ENCODE data around the gene BCLAF1. TPM values are rescaled to one million over a fixed set of nuclear protein-coding genes. Genes with fewer than 3 reads are reported as not detected.

BCLAF1 gene
- total and polyA plus RNA-seq, 9 of the 15 experiments (the other 6 are each of a cell fraction or from before 2014, with no cell fraction given) = 65.4 to 286 (median 165) TPM

GRCh38 chr6:136288566-136289326, 900 bp downstream of the BCLAF1 start (continued):
- peak; percentile 87 for TF ChIP-seq MXI1 (IDR thresholded peaks at IDR 0.05; ENCODE audit: low read depth, low read length)
- TF ChIP-seq MLLT1 (IDR thresholded peaks at IDR 0.05) = peak in 1 of 2 experiments; percentile 65; a peak in 2 of 4 replicates
- peak; percentile 21; the same call in 1 of the 2 replicates for TF ChIP-seq NFATC3 (IDR thresholded peaks at IDR 0.05)
- TF ChIP-seq STAG1 (CRISPR knock-in tag; IDR thresholded peaks at IDR 0.05; ENCODE audit: borderline replicate concordance) = no peak
- peak; percentile 75; the same call in 1 of the 2 replicates for TF ChIP-seq LARP7 (IDR thresholded peaks at IDR 0.05)
- TF ChIP-seq ZNF707 (CRISPR knock-in tag; conservative IDR thresholded peaks at IDR 0.05) = no peak
- no peak for TF ChIP-seq SIX5 (IDR thresholded peaks at IDR 0.05; ENCODE audit: borderline replicate concordance in 1 of 2, insufficient read depth in 1 of 2, low read depth in 1 of 2, low read length in 2 of 2)
- TF ChIP-seq BHLHE40 (IDR thresholded peaks at IDR 0.05; ENCODE audit: low read length) = peak; percentile 31; the same call in 1 of the 2 replicates
- TF ChIP-seq XRCC5 (IDR thresholded peaks at IDR 0.05; ENCODE audit: low read depth, low read length) = no peak; the same call in 1 of the 2 replicates
- TF ChIP-seq KAT7 (CRISPR knock-in tag; IDR thresholded peaks at IDR 0.05; ENCODE audit: borderline replicate concordance) = peak; percentile 92
- TF ChIP-seq SRSF3 (IDR thresholded peaks at IDR 0.05; ENCODE audit: insufficient read depth, low read length) = no peak
- TF ChIP-seq, protein P1, sequence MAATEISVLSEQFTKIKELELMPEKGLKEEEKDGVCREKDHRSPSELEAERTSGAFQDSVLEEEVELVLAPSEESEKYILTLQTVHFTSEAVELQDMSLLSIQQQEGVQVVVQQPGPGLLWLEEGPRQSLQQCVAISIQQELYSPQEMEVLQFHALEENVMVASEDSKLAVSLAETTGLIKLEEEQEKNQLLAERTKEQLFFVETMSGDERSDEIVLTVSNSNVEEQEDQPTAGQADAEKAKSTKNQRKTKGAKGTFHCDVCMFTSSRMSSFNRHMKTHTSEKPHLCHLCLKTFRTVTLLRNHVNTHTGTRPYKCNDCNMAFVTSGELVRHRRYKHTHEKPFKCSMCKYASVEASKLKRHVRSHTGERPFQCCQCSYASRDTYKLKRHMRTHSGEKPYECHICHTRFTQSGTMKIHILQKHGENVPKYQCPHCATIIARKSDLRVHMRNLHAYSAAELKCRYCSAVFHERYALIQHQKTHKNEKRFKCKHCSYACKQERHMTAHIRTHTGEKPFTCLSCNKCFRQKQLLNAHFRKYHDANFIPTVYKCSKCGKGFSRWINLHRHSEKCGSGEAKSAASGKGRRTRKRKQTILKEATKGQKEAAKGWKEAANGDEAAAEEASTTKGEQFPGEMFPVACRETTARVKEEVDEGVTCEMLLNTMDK (IDR thresholded peaks at IDR 0.05; ENCODE audit: borderline replicate concordance, insufficient read depth, low read depth, low read length, poor library complexity, severe bottlenecking) = peak; percentile 13
- TF ChIP-seq ILF3 (IDR thresholded peaks at IDR 0.05; ENCODE audit: borderline replicate concordance) = no peak
- TF ChIP-seq NR4A1 (CRISPR knock-in tag; IDR thresholded peaks at IDR 0.05) = 0 out of 2 replicates have a peak, but pooled peaks have one; percentile 61
- no peak for TF ChIP-seq NR4A1 (tag; IDR thresholded peaks at IDR 0.05)
- TF ChIP-seq FOXK1 (CRISPR knock-in tag; IDR thresholded peaks at IDR 0.05; ENCODE audit: borderline replicate concordance) = 0 out of 2 replicates have a peak, but pooled peaks have one; percentile 49
- TF ChIP-seq ZBTB33 (CRISPR knock-in tag; IDR thresholded peaks at IDR 0.05) = 0 out of 2 replicates have a peak, but pooled peaks have one; percentile 1
- TF ChIP-seq, protein P2, sequence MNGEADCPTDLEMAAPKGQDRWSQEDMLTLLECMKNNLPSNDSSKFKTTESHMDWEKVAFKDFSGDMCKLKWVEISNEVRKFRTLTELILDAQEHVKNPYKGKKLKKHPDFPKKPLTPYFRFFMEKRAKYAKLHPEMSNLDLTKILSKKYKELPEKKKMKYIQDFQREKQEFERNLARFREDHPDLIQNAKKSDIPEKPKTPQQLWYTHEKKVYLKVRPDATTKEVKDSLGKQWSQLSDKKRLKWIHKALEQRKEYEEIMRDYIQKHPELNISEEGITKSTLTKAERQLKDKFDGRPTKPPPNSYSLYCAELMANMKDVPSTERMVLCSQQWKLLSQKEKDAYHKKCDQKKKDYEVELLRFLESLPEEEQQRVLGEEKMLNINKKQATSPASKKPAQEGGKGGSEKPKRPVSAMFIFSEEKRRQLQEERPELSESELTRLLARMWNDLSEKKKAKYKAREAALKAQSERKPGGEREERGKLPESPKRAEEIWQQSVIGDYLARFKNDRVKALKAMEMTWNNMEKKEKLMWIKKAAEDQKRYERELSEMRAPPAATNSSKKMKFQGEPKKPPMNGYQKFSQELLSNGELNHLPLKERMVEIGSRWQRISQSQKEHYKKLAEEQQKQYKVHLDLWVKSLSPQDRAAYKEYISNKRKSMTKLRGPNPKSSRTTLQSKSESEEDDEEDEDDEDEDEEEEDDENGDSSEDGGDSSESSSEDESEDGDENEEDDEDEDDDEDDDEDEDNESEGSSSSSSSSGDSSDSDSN (IDR thresholded peaks at IDR 0.05; ENCODE audit: borderline replicate concordance in 1 of 2, low read depth in 2 of 2, low read length in 2 of 2) = 0 out of 4 replicates have a peak, but pooled peaks of 1 of the 2 experiments have one; percentile 65
- peak; percentile 97 for TF ChIP-seq ZC3H4 (CRISPR knock-in tag; IDR thresholded peaks at IDR 0.05; ENCODE audit: borderline replicate concordance)
